AG04449 (cell line): ENCODE measurements around the gene SLC9A1.

Experiments
- CTCF ChIA-PET: fragments of 350-600 bp; formaldehyde crosslinking; extraction: SDS; loops from one replicate; lab custom pipeline; 2021; ENCODE audit warnings: antibody characterized with exemption; lab: Yijun Ruan, JAX
- POLR2A ChIA-PET: fragments of 400-600, 350-600 bp; formaldehyde crosslinking; extraction: SDS; loops from one replicate; lab custom pipeline; 2020; ENCODE audit warnings: antibody characterized with exemption, inconsistent platforms; lab: Yijun Ruan, JAX
- DNase-seq: peaks from one replicate; pipeline ENCODE4 v3.0.0-alpha.2; 2010; ENCODE audit warnings: low read depth, low spot score
- H3K4me3 ChIP-seq: 2 replicates; pipeline ENCODE4 v1.5.1; 2011; ENCODE audit warnings: low read depth, mild to moderate bottlenecking, control low read depth, low read length
- TF ChIP-seq, protein P1 (sequence below): IDR thresholded peaks from one replicate; pipeline ENCODE4 v1.5.1; 2011; ENCODE audit warnings: mild to moderate bottlenecking, moderate library complexity, low read length, control low read depth, inconsistent platforms; ENCODE audit not compliant: insufficient read depth; ENCODE audit errors: missing control alignments

The SLC9A1 gene

DNA sequence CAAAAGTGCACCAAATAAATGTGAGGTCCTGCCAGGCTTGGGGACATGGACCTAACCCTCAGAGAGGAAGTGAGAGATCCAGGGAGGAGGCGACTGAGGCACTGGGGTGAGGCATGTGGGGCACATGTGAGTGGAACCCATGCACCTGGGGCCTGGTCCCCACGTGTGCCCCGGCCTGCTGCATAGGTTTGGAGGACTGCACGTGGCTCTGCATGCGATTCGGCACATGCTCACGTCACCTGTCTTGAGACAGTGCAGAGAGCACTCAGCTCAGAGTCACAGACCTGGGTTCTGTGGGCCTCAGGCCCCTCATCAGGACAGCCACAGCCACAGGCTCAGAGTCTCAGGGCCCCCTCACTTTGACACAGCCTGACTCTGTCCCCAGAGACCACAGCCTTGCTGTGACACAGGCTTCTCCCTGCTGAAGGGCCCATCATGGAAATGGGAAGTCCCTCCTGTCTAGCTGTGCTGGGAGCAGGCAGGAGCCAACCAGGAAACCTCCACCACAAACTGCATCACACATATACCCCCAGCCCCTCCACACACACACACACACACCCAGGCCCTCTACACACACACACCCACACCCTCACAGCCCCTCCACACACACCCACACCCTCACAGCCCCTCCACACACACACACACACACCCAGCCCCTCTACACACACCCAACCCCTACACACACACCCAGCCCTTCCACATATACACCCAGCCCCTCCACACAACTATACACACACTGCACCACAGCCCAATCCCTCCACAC, 48.2 kb downstream of the SLC9A1 start:
- DNase-seq: no peak
- CTCF ChIA-PET: interaction anchor here (11.8 to 17.6 kb wide), 2 partner anchors 176 to 192 kb away, joined by 254 to 408 read pairs; no protein-coding TSS in a partner anchor
- POLR2A ChIA-PET: interaction anchor here (1.3 kb wide), 1 partner anchor 48 kb away, joined by 4 read pairs; the partner anchor contains the start of gene SLC9A1
- H3K4me3 ChIP-seq: no peak overlapping the region
- TF ChIP-seq, protein P1, sequence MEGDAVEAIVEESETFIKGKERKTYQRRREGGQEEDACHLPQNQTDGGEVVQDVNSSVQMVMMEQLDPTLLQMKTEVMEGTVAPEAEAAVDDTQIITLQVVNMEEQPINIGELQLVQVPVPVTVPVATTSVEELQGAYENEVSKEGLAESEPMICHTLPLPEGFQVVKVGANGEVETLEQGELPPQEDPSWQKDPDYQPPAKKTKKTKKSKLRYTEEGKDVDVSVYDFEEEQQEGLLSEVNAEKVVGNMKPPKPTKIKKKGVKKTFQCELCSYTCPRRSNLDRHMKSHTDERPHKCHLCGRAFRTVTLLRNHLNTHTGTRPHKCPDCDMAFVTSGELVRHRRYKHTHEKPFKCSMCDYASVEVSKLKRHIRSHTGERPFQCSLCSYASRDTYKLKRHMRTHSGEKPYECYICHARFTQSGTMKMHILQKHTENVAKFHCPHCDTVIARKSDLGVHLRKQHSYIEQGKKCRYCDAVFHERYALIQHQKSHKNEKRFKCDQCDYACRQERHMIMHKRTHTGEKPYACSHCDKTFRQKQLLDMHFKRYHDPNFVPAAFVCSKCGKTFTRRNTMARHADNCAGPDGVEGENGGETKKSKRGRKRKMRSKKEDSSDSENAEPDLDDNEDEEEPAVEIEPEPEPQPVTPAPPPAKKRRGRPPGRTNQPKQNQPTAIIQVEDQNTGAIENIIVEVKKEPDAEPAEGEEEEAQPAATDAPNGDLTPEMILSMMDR: no peak

- CTCF ChIA-PET: interaction anchor here (1.6 to 23.9 kb wide), 6 partner anchors 50 to 291 kb away, joined by 3 to 903 read pairs (median 132); partner anchors contain the start of gene SLC9A1
- TF ChIP-seq, protein P1: no peak
- H3K4me3 ChIP-seq: no peak overlapping the region
- POLR2A ChIA-PET: interaction anchor here (1.7 kb wide), 1 partner anchor 13 kb away, joined by 3 read pairs; no protein-coding TSS in a partner anchor
- no peak for DNase-seq
Observed at GRCh38 chr1:27105018-27105417, 49.9 kb downstream of the SLC9A1 start.

DNA sequence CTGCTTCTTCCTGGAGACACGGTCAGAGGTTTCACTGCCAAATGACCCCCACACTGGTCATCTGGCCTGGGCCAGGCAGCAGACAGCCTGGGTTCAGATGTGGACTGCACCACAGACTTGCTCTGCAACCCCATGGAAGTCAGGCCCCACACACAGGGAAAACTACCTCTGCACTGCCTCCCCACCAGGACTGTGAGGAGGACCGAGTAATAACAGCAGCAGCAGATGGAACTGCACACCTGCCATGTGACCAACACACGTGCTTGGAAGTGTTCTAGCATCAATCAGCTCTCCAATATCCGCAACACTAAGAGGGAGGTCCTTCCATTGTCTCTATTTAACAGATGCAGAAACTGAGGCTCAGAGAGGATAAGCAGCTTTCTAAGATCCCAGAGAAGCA, 51.4 kb downstream of the SLC9A1 start:
- no peak overlapping the region for H3K4me3 ChIP-seq
- TF ChIP-seq, protein P1: no peak
- ChIA-PET CTCF (interaction anchor here (0.8 to 23.9 kb wide), 26 partner anchors 8 to 313 kb away, joined by 3 to 903 read pairs (median 8); partner anchors contain the start of gene SLC9A1), POLR2A (interaction anchor here (1.0 kb wide), 1 partner anchor 51 kb away, joined by 4 read pairs; the partner anchor contains the start of gene SLC9A1)
- DNase-seq: no peak

GRCh38 chr1:27102707-27103468, 52.0 kb downstream of the SLC9A1 start:
- no peak overlapping the region for H3K4me3 ChIP-seq
- CTCF ChIA-PET: interaction anchor here (0.8 to 23.9 kb wide), 41 partner anchors 8 to 313 kb away, joined by 3 to 903 read pairs (median 5); partner anchors contain the start of genes SLC9A1 and SYTL1
- POLR2A ChIA-PET: interaction anchor here (1.0 kb wide), 1 partner anchor 52 kb away, joined by 4 read pairs; the partner anchor contains the start of gene SLC9A1
- TF ChIP-seq, protein P1: peak; percentile 94
- DNase-seq: no peak

GRCh38 chr1:27102134-27102706, 52.7 kb downstream of the SLC9A1 start:
- CTCF ChIA-PET: interaction anchor here (0.8 to 23.9 kb wide), 40 partner anchors 9 to 503 kb away, joined by 3 to 903 read pairs (median 5); partner anchors contain the start of gene SYTL1
- POLR2A ChIA-PET: no interaction called here
- TF ChIP-seq, protein P1: no peak
- no peak for DNase-seq
- H3K4me3 ChIP-seq: no peak overlapping the region
